Effector CD8-positive, alpha-beta T cell (primary cell): ENCODE results near the gene LCP1.
A peak's percentile ranks its signal among the peaks of the same experiment; 100 is the strongest.
"Not testable (repeated sequence)": the region's sequence is repeated elsewhere in the genome, so short reads cannot be mapped to it uniquely, and the experiment has no call there.

Experiments used
- DNase-seq: peaks from one replicate; lab custom pipeline; 2025; lab: John Stamatoyannopoulos, UW

The LCP1 gene

DNA sequence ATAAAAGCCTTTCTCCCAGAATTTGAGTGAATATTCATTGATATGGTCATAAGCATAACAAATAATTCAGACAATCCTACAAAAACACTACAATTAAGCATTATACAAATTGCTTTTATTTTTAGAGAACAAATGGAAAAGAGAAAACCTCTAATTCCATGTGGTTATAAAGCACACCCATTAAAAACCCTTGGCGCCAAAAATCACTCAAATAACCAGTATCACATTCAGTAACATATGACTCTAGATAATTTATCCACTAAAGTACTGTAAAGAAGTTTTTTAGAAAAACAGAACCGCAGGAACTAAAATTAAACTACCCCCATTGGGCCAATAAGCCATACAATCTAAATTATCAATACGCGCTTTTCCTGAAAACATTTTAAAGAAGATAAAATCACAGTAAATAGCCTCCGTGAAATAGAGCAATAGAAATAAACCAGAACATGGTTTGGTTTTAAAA, 569 bp downstream of the LCP1 start:
- no peak for DNase-seq

DNA sequence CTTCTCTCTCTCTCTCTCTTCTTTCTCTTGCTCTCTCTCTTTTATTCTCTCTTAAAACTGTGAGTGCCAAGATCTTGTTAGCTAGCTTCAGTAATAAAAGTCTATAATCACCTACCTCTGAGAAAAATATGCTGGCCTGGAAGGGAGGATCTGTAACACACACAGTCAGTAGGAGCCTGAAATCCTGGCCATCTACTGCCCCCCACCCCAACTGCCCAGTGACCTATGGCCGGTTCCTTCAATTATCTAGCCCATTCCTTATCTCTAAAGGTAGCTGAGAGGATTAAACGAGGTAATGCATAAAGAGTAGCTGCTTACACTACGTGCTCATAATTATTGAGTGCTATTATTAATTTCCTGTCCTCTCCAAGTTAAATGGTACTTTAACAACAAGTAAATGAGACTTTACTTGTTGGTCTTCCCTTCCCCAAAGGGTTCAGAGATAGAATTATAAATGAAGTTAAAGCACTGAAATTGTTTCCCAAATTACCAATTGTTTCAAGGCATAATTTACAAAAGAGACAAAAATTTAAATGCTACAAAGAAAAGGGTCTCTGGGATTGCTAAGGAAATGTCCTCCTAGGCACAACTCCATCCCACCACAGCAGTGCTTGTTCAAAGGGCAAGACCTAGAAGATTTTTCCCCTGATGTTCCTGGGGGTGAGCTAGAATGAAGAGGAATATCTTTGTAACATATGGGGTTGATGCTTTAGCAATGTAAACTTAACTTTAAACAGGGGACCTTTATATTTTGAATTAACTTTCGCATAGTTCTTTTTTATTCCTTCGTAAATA, 1.8 kb downstream of the LCP1 start:
- DNase-seq = no peak

DNA sequence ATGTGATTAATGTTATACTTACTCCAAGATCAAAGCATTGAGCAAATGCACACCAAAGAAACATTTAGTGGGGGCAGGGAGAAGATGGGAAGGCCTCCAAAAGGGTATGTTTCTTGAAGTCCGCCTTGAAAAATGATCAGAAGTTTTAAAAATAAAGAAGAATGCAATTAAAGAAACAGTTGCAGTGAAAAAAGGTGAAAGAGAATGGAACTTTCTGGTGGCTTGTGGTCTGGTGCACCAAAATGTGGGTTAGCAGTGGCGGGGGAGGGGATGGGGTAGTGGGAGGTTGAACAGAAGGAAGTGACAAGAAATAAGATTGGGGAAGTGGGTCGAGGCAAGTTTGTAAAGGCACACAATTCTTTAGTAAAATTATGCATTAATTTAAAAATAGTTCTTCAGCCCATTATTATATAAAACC, 2.5 kb downstream of the LCP1 start:
- DNase-seq = peak; percentile 56

DNA sequence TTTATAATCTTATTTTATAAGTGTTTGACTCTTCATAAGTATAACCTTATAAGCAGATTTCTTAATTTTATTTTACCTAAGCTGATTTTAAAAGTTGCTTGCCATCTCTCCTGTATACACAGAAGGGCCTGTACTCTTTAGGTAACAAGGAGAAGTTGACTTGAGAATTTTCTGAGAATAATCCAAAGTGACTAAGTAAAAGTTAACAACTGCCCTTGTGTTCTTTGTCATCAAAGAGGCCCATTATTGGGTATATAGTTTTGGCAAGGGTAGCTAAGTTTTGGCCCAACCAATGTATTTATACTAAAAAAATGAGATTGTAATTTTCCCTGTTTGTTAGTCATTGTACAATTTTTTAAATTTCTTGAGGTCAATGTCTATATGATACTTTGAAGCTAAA, 3.2 kb downstream of the LCP1 start:
- DNase-seq = no peak

DNA sequence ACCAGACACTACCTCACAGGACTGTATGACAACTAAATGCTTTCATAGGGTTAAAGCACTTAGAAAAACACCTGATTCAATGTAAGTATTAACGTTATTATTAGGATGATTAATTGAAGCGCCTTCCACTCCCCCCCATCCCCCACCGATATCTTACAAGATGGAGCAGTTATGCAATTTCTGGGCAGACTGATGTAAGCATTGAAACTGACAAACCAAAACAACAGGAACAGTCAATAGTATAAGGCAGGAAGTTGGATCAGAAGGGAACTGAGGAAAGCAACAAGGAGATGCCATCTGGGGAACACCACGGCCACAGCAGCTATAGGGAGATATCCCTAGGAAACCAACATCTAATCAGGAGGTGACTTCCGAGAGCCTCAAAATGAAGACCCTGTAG, 3.8 kb downstream of the LCP1 start:
- no peak for DNase-seq

DNA sequence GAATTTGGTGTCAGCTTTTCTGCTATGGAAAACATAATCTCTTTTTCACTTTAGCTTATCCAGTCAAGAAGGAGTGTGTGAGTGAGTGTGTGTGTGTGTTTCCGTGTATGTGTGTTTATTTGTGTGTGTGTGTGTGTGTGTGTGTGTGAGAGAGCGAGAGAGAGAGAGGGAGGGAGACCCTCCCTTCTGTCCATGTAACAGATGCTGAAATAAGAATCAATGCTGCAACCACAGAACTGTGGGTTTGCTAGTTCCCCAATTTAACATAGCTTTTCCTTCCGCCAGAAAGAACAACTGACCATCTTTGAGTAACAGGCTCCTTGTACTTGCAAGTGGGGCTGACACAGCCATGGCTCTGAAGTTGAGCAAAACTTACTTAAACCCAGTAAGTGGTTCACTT, 5.2 kb downstream of the LCP1 start:
- no peak for DNase-seq

DNA sequence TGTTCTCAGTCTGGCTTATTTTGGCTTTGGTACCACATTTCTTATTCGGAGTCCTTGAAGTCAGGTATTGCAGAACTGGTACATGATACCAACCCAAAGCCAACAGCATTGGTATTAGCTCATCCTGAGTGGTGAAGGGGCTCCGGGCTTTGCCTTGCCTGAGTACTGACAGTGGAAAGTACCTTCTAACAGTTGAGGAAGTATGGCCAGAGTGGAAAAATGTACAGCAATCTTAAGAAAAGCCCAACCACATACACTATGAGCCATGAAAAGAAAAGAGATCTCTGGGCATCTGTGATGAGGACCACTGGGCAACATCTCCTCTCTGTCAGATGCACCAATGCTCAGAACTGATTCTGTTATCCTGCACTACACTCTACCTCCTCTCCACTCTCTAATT, 8.3 kb downstream of the LCP1 start:
- no peak for DNase-seq

DNA sequence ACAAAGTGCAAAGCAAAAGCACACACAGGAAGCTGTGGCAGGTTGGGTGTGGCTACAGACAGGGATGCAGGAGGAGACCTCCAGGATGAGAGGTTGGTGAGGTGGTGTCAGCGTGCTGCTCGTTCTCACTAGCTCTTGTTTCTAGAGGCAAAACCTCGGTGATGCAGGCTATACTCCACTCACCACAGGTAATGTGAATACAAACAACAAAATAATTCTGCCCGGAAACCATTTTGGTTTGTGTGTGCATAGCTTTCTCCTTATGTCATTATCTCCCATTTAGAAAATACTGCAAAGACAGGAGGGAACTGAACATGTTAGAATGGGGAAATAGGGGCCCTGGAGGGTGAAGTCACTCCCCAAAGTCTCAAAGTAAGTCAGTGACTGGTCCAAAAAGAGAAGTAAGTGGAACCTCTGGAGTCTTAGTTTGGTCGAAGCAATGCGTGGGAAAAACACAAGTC, 9.4 kb downstream of the LCP1 start:
- peak; percentile 25 for DNase-seq

DNA sequence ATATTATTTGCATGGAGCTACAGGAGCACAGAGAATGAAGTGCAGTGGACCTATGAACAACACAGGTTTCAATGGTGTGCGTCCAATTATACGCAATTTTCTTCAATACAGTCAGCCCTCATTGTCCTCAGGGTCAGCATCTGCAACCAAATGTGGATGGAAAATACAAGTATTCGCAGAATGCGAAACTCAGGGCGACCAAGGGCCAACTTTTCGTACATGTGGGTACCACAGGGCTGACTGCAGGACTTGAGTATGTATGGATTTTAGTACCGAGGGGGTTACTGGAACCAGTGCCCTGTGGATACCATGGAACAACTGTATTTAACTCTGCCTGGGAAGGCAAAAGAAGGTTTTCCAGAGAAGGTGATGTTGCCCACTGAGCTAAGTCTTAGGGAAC, 10.2 kb downstream of the LCP1 start:
- no peak for DNase-seq

DNA sequence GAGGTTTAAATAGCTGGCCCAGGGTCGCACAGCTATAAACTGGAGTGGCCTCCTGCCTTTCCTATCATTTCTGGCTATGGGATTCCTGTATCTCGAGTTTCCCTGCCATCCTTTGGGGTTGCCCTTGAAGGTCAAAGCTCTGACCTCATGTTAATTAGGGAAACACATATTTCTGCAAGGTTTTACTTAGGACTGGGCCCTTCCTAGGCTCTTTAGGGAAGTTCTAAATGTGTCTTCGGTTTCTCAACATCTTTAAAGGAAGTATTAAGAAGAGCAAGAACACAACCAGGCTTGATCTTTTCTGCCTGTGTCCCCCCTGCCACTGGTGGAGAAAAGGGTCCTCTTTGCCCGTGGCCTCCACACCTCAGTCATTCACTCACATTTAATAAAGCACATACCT, 10.8 kb downstream of the LCP1 start:
- no peak for DNase-seq

DNA sequence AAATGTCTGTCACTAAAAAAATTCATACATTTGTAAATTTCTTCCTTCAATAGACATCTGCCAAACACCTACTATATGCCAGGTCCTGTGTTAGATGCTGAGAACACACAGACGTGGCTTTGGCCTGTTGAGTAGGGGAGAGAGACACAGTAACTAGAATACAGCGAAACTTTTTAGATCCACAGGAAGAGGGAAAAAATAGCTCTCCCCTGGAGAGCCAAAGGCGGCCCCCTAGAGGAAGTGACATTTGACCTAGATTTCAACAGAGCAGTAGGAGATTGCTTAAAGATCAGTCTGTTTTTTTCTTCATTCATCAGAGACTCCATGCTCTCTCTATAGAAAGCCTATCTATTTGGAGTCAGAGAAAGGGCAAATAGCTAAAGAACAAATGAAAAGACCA, 11.3 kb downstream of the LCP1 start:
- peak; percentile 15 for DNase-seq

DNA sequence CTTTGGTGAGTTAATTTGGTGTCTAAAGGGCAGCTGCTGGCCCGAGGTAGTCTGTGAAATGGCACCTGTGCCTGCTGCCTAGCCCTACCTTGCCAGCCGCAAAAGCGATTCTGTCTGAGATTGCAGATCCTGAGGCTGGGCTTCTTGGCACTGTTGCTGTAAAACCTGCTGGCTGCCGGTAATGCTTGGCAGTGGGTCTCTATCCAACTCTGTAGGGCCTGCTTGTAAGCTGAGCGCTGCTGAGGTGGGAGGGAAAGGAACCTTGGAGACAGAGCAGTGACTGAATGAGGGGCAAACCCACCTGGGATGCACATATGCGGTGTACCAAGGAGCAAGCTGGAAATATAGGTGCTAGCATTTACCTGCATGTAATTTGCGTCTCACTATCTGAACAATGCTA, 11.7 kb downstream of the LCP1 start:
- DNase-seq = no peak

- no peak for DNase-seq
These were observed 12.2 kb downstream of the LCP1 start for GRCh38 chr13:46169758-46170157.

- DNase-seq = no peak
These were observed 13.2 kb downstream of the LCP1 start for GRCh38 chr13:46168783-46169182.

- peak; percentile 22 for DNase-seq
These were observed 13.6 kb downstream of the LCP1 start for GRCh38 chr13:46168341-46168740.

DNA sequence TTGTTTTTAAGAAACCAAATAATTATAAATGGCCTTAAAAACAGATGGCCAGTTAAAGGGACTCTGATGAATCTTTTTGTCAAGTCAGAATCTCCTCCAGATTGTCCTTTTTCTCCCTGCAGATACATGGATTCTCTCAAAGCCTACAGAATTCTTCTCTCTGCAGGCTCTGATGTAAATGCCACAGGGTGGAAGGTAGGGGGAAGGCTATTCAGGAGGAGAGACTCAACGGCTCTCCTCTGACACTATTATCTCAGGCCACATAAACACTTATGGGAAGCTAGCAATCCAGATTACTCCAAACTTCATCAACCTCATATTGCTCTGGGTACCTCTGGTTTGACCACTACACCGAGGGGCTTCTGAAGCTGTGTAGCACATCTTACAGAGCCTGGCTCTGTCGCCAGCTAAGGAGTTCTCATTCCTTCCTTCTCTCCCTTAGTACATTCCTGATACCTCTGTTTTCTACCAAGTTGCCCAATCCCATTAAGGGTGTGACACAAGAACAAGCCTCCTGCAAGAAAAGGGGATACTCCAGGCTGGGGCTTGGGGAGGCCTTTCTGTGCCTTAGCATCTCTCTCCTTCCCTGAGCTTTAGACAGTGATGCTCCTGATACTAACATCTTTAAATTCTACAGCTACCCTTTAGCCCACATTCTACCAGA, 14.9 kb downstream of the LCP1 start:
- DNase-seq = no peak

GRCh38 chr13:46166224-46166584, 15.8 kb downstream of the LCP1 start:
- no peak for DNase-seq

- no peak for DNase-seq
These were observed 16.3 kb downstream of the LCP1 start for GRCh38 chr13:46165485-46166223.

DNA sequence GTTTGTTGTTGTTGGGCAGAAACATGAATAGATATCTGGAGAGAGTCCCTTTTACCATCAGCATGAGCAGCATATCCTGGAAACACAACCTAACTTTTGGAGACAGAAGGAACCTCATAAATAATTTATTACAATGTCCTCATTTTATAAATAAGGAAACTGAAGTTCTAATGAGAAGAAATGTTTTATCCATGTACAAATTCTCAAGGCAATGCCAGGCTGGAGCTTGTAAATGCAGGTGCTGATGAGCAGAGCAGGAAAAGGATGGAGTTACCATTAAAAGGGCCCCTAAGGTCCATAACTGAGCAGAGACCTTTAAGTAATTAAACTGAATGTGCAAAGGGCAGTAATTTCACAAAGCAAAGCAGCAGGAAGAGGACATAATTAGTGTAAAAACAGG, 17.3 kb downstream of the LCP1 start:
- DNase-seq = no peak

DNA sequence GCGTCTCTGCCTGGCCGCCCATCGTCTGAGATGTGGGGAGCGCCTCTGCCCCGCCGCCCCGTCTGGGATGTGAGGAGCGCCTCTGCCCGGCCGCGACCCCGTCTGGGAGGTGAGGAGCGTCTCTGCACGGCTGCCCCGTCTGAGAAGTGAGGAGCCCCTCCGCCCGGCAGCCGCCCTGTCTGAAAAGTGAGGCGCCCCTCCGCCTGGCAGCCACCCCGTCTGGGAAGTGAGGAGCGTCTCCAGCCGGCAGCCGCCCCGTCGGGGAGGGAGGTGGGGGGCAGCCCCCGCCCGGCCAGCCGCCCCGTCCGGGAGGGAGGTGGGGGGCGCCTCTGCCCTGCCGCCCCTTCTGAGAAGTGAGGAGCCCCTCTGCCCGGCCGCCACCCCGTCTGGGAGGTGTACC, 19.2 kb downstream of the LCP1 start:
- not testable (repeated sequence) for DNase-seq

- no peak for DNase-seq
These were observed 21.4 kb downstream of the LCP1 start for GRCh38 chr13:46160471-46161066.

GRCh38 chr13:46160065-46160464, 21.9 kb downstream of the LCP1 start:
- no peak for DNase-seq
